ENCODE results near the gene NRXN3.
A peak's percentile ranks its signal among the peaks of the same experiment; 100 is the strongest.

NRXN3 gene

GRCh38 chr14:79661752-79662151 lies 1491.6 kb downstream of the NRXN3 start:
- peak; percentile 32 for DNase-seq (ENCODE audit: low read depth, low spot score)

- DNase-seq (ENCODE audit: low read depth, low spot score) = no peak
These were observed 1493.3 kb downstream of the NRXN3 start for GRCh38 chr14:79663453-79663852.

GRCh38 chr14:79665556-79665955 lies 1495.4 kb downstream of the NRXN3 start:
- no peak for DNase-seq (ENCODE audit: low read depth, low spot score)

- peak; percentile 61 for DNase-seq (ENCODE audit: low read depth, low spot score)
These were observed 1498.8 kb downstream of the NRXN3 start for GRCh38 chr14:79668951-79669350.

- DNase-seq (ENCODE audit: low read depth, low spot score) = no peak
These were observed 1500.6 kb downstream of the NRXN3 start for GRCh38 chr14:79670811-79671210.

GRCh38 chr14:79680087-79680486 lies 1509.9 kb downstream of the NRXN3 start:
- DNase-seq (ENCODE audit: low read depth, low spot score) = no peak

- DNase-seq (ENCODE audit: low read depth, low spot score) = no peak
These were observed 1516.0 kb downstream of the NRXN3 start for GRCh38 chr14:79686196-79686595.

GRCh38 chr14:79690960-79691359 lies 1520.8 kb downstream of the NRXN3 start:
- DNase-seq (ENCODE audit: low read depth, low spot score) = no peak

- DNase-seq (ENCODE audit: low read depth, low spot score) = no peak
These were observed 1523.8 kb downstream of the NRXN3 start for GRCh38 chr14:79693935-79694334.

- no peak for DNase-seq (ENCODE audit: low read depth, low spot score)
These were observed 1525.1 kb downstream of the NRXN3 start for GRCh38 chr14:79695307-79695706.

- DNase-seq (ENCODE audit: low read depth, low spot score) = no peak
These were observed 1528.1 kb downstream of the NRXN3 start for GRCh38 chr14:79698298-79698711.

GRCh38 chr14:79699206-79699605 lies 1529.0 kb downstream of the NRXN3 start:
- no peak for DNase-seq (ENCODE audit: low read depth, low spot score)

GRCh38 chr14:79701371-79701770 lies 1531.2 kb downstream of the NRXN3 start:
- DNase-seq (ENCODE audit: low read depth, low spot score) = no peak

- no peak for DNase-seq (ENCODE audit: low read depth, low spot score)
These were observed 1532.0 kb downstream of the NRXN3 start for GRCh38 chr14:79702197-79702596.

GRCh38 chr14:79703209-79703608 lies 1533.0 kb downstream of the NRXN3 start:
- no peak for DNase-seq (ENCODE audit: low read depth, low spot score)

- DNase-seq (ENCODE audit: low read depth, low spot score) = no peak
These were observed 1534.1 kb downstream of the NRXN3 start for GRCh38 chr14:79704041-79704807.

- no peak for DNase-seq (ENCODE audit: low read depth, low spot score)
These were observed 1535.1 kb downstream of the NRXN3 start for GRCh38 chr14:79705126-79705894.

GRCh38 chr14:79706382-79706781 lies 1536.2 kb downstream of the NRXN3 start:
- DNase-seq (ENCODE audit: low read depth, low spot score) = no peak

GRCh38 chr14:79708426-79709388 lies 1538.5 kb downstream of the NRXN3 start:
- peak; percentile 40 for DNase-seq (ENCODE audit: low read depth, low spot score)

- no peak for DNase-seq (ENCODE audit: low read depth, low spot score)
These were observed 1539.4 kb downstream of the NRXN3 start for GRCh38 chr14:79709573-79709972.

- DNase-seq (ENCODE audit: low read depth, low spot score) = no peak
These were observed 1542.3 kb downstream of the NRXN3 start for GRCh38 chr14:79712302-79712950.

All from astrocyte of the hippocampus (primary cell).